ENCODE results near the gene SHB.

GRCh38 chr9:37996819-37997217 is 72.2 kb downstream of the SHB start:
- TF ChIP-seq CTCF (IDR thresholded peaks at IDR 0.05) (no peak), POLR2A (IDR thresholded peaks at IDR 0.05) (no peak)
